Measurements from ENCODE around the gene C10orf53. TPM values are rescaled to one million over a fixed set of nuclear protein-coding genes. Genes with fewer than 3 reads are reported as not detected.
A peak's percentile ranks its signal among the peaks of the same experiment; 100 is the strongest.

Gene C10orf53
- total RNA-seq, 1 experiment from 2014 or later, result not detected

GRCh38 chr10:49686651-49687050, 7.2 kb downstream of the C10orf53 start (continued):
- TF ChIP-seq, protein P1, sequence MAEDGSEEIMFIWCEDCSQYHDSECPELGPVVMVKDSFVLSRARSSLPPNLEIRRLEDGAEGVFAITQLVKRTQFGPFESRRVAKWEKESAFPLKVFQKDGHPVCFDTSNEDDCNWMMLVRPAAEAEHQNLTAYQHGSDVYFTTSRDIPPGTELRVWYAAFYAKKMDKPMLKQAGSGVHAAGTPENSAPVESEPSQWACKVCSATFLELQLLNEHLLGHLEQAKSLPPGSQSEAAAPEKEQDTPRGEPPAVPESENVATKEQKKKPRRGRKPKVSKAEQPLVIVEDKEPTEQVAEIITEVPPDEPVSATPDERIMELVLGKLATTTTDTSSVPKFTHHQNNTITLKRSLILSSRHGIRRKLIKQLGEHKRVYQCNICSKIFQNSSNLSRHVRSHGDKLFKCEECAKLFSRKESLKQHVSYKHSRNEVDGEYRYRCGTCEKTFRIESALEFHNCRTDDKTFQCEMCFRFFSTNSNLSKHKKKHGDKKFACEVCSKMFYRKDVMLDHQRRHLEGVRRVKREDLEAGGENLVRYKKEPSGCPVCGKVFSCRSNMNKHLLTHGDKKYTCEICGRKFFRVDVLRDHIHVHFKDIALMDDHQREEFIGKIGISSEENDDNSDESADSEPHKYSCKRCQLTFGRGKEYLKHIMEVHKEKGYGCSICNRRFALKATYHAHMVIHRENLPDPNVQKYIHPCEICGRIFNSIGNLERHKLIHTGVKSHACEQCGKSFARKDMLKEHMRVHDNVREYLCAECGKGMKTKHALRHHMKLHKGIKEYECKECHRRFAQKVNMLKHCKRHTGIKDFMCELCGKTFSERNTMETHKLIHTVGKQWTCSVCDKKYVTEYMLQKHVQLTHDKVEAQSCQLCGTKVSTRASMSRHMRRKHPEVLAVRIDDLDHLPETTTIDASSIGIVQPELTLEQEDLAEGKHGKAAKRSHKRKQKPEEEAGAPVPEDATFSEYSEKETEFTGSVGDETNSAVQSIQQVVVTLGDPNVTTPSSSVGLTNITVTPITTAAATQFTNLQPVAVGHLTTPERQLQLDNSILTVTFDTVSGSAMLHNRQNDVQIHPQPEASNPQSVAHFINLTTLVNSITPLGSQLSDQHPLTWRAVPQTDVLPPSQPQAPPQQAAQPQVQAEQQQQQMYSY (CRISPR knock-in tag; IDR thresholded peaks at IDR 0.05), result no peak
- TF ChIP-seq ETV6 (CRISPR knock-in tag; IDR thresholded peaks at IDR 0.05) (no peak), RORB (CRISPR knock-in tag; IDR thresholded peaks at IDR 0.05) (no peak)

DNA sequence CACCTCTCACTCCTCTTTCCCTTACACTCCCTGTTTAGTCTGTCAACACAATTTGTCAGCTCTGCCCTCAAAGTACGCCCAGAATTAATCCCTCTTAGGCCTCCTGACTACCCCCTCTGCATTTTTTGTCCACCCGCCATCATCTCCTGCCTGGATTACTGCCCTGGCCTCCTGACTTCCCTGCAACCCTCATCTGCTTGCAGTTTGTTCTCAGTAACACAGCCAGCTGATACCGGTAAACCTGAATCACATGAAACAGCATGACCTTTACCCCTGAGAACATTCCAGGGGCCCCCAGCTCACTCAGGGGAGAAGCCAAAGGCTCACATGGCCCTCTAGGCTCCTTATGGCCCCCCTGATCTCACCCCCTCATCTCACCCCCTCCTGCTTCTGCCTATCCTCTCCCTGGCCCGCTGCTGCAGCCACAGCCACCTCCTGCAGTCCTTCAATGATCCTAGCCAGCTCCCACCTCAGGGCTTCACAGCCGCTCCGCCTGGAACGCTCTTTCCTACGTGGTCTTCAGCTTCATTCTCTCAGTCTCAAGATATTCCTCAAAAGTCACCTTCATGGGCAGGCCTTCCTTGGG, 8.9 kb downstream of the C10orf53 start:
- CTCF ChIA-PET, result interaction anchor here (1.0 to 1.6 kb wide), 4 partner anchors 13 to 95 kb away, joined by 3 to 5 read pairs (median 3); no protein-coding TSS in a partner anchor
- H3K4me3 Mint-ChIP-seq, result peak overlapping the region; percentile 59
- peaks cover 56% of the 10 kb centered on the region for H3K4me1 Mint-ChIP-seq
- H3K9me3 Mint-ChIP-seq, result peaks cover 48% of the 10 kb centered on the region
- DNase-seq (ENCODE audit: low spot score), result no peak
- no peak for ATAC-seq
- peaks cover 32% of the 10 kb centered on the region for H3K36me3 Mint-ChIP-seq
- POLR2A ChIA-PET, result no interaction called here
- H3K27me3 Mint-ChIP-seq (ENCODE audit: low read depth), result peaks cover 95% of the 10 kb centered on the region
- H3K27ac Mint-ChIP-seq, result no peak overlapping the region
- TF ChIP-seq, protein P2, sequence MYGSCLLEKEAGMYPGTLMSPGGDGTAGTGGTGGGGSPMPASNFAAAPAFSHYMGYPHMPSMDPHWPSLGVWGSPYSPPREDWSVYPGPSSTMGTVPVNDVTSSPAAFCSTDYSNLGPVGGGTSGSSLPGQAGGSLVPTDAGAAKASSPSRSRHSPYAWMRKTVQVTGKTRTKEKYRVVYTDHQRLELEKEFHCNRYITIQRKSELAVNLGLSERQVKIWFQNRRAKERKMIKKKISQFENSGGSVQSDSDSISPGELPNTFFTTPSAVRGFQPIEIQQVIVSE (CRISPR knock-in tag; IDR thresholded peaks at IDR 0.05; ENCODE audit: borderline replicate concordance), result no peak
- TF ChIP-seq MXD4 (CRISPR knock-in tag; IDR thresholded peaks at IDR 0.05; ENCODE audit: borderline replicate concordance), result no peak
- no peak for TF ChIP-seq ZNF232 (CRISPR knock-in tag; IDR thresholded peaks at IDR 0.05)
- TF ChIP-seq, protein P3, sequence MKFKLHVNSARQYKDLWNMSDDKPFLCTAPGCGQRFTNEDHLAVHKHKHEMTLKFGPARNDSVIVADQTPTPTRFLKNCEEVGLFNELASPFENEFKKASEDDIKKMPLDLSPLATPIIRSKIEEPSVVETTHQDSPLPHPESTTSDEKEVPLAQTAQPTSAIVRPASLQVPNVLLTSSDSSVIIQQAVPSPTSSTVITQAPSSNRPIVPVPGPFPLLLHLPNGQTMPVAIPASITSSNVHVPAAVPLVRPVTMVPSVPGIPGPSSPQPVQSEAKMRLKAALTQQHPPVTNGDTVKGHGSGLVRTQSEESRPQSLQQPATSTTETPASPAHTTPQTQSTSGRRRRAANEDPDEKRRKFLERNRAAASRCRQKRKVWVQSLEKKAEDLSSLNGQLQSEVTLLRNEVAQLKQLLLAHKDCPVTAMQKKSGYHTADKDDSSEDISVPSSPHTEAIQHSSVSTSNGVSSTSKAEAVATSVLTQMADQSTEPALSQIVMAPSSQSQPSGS (CRISPR knock-in tag; IDR thresholded peaks at IDR 0.05; ENCODE audit: borderline replicate concordance, low read depth), result no peak

- ATAC-seq, result no peak
- no peak for DNase-seq (ENCODE audit: low spot score)
- POLR2A ChIA-PET, result no interaction called here
- Mint-ChIP-seq H3K27ac (no peak overlapping the region), H3K4me3 (peak overlapping the region; percentile 59), H3K36me3 (peaks cover 36% of the 10 kb centered on the region), H3K27me3 (ENCODE audit: low read depth) (peaks cover 97% of the 10 kb centered on the region), H3K4me1 (peaks cover 56% of the 10 kb centered on the region), H3K9me3 (peaks cover 50% of the 10 kb centered on the region)
- TF ChIP-seq ZNF671 (CRISPR knock-in tag; IDR thresholded peaks at IDR 0.05) (no peak), GABPB1 (CRISPR knock-in tag; IDR thresholded peaks at IDR 0.05) (no peak), ZBTB21 (CRISPR knock-in tag; IDR thresholded peaks at IDR 0.05; ENCODE audit: borderline replicate concordance) (no peak)
- CTCF ChIA-PET, result interaction anchor here (1.2 to 1.6 kb wide), 2 partner anchors 43 to 96 kb away, joined by 3 to 5 read pairs; no protein-coding TSS in a partner anchor
Observed at GRCh38 chr10:49688920-49689319, 9.5 kb downstream of the C10orf53 start.

DNA sequence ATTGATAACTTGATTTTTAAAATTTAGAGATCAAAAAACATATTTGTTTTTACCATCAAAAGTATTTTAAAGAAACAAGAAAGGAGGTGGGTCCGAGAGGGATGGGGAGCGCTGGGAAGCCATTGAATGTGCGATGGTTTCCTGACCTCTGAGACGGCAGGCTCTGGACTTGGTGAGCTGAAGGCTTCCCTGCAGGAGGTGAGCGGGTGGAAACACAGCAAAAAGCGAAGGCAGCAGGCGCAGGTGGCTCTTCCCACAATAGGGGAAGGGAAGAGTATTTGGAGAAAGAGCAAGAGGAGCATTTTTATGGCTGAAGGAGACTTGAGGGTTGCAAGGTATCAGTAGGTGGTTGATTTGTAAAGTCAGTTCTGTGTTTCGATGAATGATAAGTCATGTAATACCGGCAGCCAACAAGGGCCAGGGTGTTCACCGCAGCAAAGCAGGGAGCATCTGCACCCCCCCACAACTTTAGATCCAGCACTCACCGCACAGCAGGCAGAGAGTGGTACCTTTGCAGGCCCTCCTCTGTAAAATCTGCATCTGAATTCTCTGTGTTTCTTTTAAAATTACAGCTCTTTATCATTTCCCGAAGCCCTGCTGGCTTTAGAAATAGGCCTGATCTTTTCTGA, 10.5 kb downstream of the C10orf53 start:
- H3K36me3 Mint-ChIP-seq, result peaks cover 36% of the 10 kb centered on the region
- ChIA-PET CTCF (interaction anchor here (0.7 to 3.2 kb wide), 9 partner anchors 11 to 96 kb away, joined by 3 to 16 read pairs (median 5); partner anchors contain the start of gene C10orf53), POLR2A (interaction anchor here (0.6 to 1.3 kb wide), 2 partner anchors 11 kb away, joined by 3 read pairs; no protein-coding TSS in a partner anchor)
- H3K27ac Mint-ChIP-seq, result peak overlapping the region; percentile 72; the same call in 1 of the 2 replicates
- DNase-seq (ENCODE audit: low spot score) (peak; percentile 66), ATAC-seq (peak; percentile 76)
- peak overlapping the region; percentile 59 for H3K4me3 Mint-ChIP-seq
- peaks cover 98% of the 10 kb centered on the region for H3K27me3 Mint-ChIP-seq (ENCODE audit: low read depth)
- H3K4me1 Mint-ChIP-seq, result peaks cover 56% of the 10 kb centered on the region
- H3K9me3 Mint-ChIP-seq, result peaks cover 40% of the 10 kb centered on the region
- TF ChIP-seq, protein P4, sequence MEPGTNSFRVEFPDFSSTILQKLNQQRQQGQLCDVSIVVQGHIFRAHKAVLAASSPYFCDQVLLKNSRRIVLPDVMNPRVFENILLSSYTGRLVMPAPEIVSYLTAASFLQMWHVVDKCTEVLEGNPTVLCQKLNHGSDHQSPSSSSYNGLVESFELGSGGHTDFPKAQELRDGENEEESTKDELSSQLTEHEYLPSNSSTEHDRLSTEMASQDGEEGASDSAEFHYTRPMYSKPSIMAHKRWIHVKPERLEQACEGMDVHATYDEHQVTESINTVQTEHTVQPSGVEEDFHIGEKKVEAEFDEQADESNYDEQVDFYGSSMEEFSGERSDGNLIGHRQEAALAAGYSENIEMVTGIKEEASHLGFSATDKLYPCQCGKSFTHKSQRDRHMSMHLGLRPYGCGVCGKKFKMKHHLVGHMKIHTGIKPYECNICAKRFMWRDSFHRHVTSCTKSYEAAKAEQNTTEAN (CRISPR knock-in tag; IDR thresholded peaks at IDR 0.05), result no peak
- TF ChIP-seq ARID4B (CRISPR knock-in tag; IDR thresholded peaks at IDR 0.05; ENCODE audit: borderline replicate concordance), result 0 out of 2 replicates have a peak, but pooled peaks have one; percentile 39
- TF ChIP-seq, protein P5, sequence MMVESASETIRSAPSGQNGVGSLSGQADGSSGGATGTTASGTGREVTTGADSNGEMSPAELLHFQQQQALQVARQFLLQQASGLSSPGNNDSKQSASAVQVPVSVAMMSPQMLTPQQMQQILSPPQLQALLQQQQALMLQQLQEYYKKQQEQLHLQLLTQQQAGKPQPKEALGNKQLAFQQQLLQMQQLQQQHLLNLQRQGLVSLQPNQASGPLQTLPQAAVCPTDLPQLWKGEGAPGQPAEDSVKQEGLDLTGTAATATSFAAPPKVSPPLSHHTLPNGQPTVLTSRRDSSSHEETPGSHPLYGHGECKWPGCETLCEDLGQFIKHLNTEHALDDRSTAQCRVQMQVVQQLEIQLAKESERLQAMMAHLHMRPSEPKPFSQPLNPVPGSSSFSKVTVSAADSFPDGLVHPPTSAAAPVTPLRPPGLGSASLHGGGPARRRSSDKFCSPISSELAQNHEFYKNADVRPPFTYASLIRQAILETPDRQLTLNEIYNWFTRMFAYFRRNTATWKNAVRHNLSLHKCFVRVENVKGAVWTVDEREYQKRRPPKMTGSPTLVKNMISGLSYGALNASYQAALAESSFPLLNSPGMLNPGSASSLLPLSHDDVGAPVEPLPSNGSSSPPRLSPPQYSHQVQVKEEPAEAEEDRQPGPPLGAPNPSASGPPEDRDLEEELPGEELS (CRISPR knock-in tag; IDR thresholded peaks at IDR 0.05), result peak; percentile 74; the same call in 1 of the 2 replicates
- TF ChIP-seq TEAD1 (CRISPR knock-in tag; IDR thresholded peaks at IDR 0.05), result 0 out of 2 replicates have a peak, but pooled peaks have one; percentile 66

Measured in WTC11 (cell line).